ENCODE data around the gene SLC27A5. TPM values are rescaled to one million over a fixed set of nuclear protein-coding genes. Genes with fewer than 3 reads are reported as not detected.

Gene SLC27A5
- total and polyA plus RNA-seq, 2 of the 4 experiments (the other 2 are of a cell fraction) = 7.7 to 11.2 TPM

DNA sequence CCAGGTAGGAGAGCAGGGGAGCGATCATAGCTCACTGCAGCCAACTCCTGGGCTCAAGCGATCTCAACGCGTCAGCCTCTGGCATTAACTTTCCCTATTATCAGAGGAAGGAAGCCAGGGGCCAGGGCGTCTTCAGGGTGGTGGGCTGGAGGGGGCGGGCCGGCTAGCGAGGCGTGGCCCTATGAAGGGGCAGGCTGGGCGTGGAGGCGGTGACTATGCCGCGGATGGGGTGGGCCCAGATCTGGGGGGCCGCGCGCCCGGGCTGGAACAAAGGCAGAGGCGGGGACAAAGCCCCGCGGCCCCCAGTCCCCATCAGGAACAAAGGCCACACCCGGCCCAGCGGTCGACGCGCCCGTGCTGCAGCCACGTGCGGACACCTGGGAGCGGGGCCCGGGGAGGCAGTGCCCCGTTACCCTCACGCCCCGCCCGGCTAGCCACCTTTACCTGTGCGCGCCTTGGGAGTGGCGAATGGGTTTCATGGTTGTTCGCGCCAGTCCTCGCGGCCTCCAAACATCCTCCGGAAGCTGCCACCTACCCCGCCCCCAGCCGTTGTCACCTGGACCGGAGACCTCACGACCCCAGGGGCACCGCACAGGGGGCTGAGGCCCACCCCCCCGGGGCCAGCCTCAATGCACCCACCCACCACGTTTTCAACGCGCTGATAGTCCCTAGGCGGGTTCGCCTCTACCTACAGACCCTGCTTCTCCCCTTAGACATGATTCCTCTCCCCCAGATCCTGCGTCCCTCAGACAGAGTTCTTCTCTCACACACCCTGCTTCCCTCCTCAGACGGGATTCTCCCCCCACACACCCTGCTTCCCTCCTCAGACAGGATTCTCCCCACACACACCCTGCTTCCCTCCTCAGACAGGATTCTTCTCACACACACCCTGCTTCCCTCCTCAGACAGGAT, 26.7 kb upstream of the SLC27A5 start:
- CTCF ChIA-PET = no interaction called here
- ATAC-seq (ENCODE audit: low read depth) = peak; percentile 35
- H3K9ac ChIP-seq (ENCODE audit: low read depth, low read length) = no peak overlapping the region

More for the DNA sequence above, 26.7 kb upstream of the SLC27A5 start:
- no peaks in the 10 kb centered on the region for H4K20me1 ChIP-seq (ENCODE audit: insufficient read depth, low read length)
- H3K23ac ChIP-seq (ENCODE audit: low read depth, low read length) = no peak overlapping the region
- H3K9me1 ChIP-seq (ENCODE audit: insufficient read depth, low read length) = 0 out of 2 replicates have a peak, but pooled peaks cover 2% of the 10 kb centered on the region
- H2AK5ac ChIP-seq (ENCODE audit: low read depth, low read length) = no peak overlapping the region
- H3K27me3 ChIP-seq (ENCODE audit: control insufficient read depth, insufficient read depth, low read length) = peaks cover 39% of the 10 kb centered on the region
- H3K56ac ChIP-seq (ENCODE audit: extremely low read depth, insufficient read depth, low read length) = no peak overlapping the region
- no TSS peak for BruUV-seq (replicated peaks)
- no peak overlapping the region for H2AK9ac ChIP-seq (replicated peaks; ENCODE audit: low read depth, low read length, poor library complexity)
- H3K4ac ChIP-seq (ENCODE audit: low read depth, low read length) = no peak overlapping the region
- H3K4me1 ChIP-seq (ENCODE audit: control insufficient read depth, insufficient read depth, low read length) = no peaks in the 10 kb centered on the region
- peak overlapping the region; percentile 75 for H2AFZ ChIP-seq (replicated peaks; ENCODE audit: low read length, poor library complexity)
- no peak overlapping the region for H2BK20ac ChIP-seq (ENCODE audit: low read depth, low read length)
- H4K5ac ChIP-seq (ENCODE audit: low read depth, low read length) = no peak overlapping the region
- no peaks in the 10 kb centered on the region for H3K9me3 ChIP-seq (ENCODE audit: control insufficient read depth, insufficient read depth, low read length)
- H3K79me1 ChIP-seq (ENCODE audit: low read depth in 1 of 2, low read length in 2 of 2) = no peaks in the 10 kb centered on the region; a peak in 1 of 4 replicates
- POLR2A ChIA-PET (ENCODE audit: unreplicated experiment) = no interaction called here
- no peak overlapping the region for H2BK5ac ChIP-seq (ENCODE audit: low read depth, low read length, poor library complexity, severe bottlenecking)
- no peak for DNase-seq
- no peak overlapping the region for H3K18ac ChIP-seq (ENCODE audit: low read depth, low read length)
- in situ Hi-C loops (cut with MboI; ENCODE audit: low sequenced_read_pairs) (no loop called here), dilution Hi-C loops (cut with HindIII; ENCODE audit: low sequenced_read_pairs, unreplicated experiment) (no loop called here), intact Hi-C loops (cut with micrococcal nuclease) (no loop called here)
- H3K36me3 ChIP-seq (ENCODE audit: control insufficient read depth, insufficient read depth, low read length) = no peaks in the 10 kb centered on the region
- H3K4me2 ChIP-seq (ENCODE audit: low read depth, low read length) = peak overlapping the region; percentile 16; the same call in 1 of the 2 replicates
- no peak for TF ChIP-seq MXI1 (IDR thresholded peaks at IDR 0.05; ENCODE audit: borderline replicate concordance, low read depth, low read length)
- H4K8ac ChIP-seq (ENCODE audit: low read depth in 2 of 2, low read length in 2 of 2) = 0 out of 4 replicates have a peak overlapping the region, but pooled peaks of 1 of the 2 experiments have one; percentile 50
- 0 out of 2 replicates have a peak overlapping the region, but pooled peaks have one; percentile 4 for H3K4me3 ChIP-seq (ENCODE audit: insufficient read depth, low read depth, low read length)
- H3K27ac ChIP-seq (ENCODE audit: insufficient read depth, low read length) = no peak overlapping the region
- no peak overlapping the region for H2BK120ac ChIP-seq (ENCODE audit: low read depth, low read length)
- 4% methylated on average over 36 of the region's 55 CpGs; no CpG with 5 or more reads in 1 of the 2 experiments for WGBS, 2 experiments (ENCODE audit: extremely low coverage in 2 of 2, insufficient read length in 1 of 2)
- no peak overlapping the region for H3K14ac ChIP-seq (replicated peaks; ENCODE audit: low read depth, low read length)
- H4K91ac ChIP-seq (ENCODE audit: insufficient read depth, low read depth, low read length) = no peak overlapping the region
- no peak overlapping the region for H2BK15ac ChIP-seq (ENCODE audit: low read depth, low read length)
